HG03558 (cell line): ENCODE results near the gene PRRG3.
A peak's percentile ranks its signal among the peaks of the same experiment; 100 is the strongest.
"Not testable (repeated sequence)": the region's sequence is repeated elsewhere in the genome, so short reads cannot be mapped to it uniquely, and the experiment has no call there.

Experiments
- ATAC-seq: cut with Tn5 transposase; IDR thresholded peaks from one replicate; pipeline ENCODE4 v1.9.1; 2021; ENCODE audit warnings: moderate number of reproducible peaks; ENCODE audit not compliant: unreplicated experiment; ENCODE audit errors: extremely low read depth

Gene PRRG3

DNA sequence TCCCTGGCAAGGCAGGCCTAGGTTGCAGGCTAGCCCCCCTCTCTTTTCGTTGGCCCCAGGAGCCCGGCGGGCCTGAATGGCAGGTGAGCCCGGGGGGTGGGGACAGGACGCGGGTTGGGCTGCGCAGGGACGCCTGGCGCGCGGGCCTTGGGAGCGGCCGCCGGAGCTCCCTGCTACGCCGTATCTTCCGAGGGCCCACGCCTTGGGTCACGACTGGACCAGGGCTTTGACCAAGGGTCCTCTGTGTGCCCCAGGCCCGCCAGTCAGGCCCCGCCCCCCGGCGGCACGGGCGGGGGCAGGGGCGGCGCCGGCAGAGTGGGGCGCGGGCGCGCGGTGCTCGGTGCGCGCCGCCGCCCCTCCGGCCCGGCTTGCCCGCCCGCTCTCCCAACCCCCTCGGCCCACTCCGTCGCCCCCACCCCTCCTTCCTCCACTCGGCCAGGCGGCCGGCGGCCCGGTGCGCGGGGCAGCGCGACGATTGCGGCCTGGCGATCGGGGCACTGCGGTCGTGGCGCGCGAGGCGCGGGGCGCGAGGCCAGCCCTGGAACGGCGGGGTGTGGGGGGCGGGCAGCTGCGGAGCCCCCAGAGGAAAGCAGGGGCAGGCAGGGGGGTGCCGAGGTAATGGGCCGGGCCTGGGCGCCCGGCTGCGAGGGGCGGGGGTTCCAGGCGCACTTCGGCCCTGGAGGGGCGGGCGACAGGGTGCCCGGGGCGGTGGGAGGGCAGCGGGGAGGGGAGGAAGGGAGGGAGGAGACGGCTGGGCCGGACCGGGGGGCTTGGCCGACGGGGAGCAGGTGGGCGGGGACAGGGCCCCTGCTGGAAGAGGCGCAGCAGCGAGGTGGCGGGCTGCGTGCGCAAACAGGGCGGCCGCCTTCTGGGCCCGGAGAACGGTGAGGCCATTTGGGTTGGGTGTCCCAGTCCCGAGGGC lies at the start of gene PRRG3:
Gene PRRG3 (plus strand): TSS at position 798 of the 922 bp plus-strand sequence. CDS start 3,357 bp downstream, outside the sequence.
- ATAC-seq, result no peak

DNA sequence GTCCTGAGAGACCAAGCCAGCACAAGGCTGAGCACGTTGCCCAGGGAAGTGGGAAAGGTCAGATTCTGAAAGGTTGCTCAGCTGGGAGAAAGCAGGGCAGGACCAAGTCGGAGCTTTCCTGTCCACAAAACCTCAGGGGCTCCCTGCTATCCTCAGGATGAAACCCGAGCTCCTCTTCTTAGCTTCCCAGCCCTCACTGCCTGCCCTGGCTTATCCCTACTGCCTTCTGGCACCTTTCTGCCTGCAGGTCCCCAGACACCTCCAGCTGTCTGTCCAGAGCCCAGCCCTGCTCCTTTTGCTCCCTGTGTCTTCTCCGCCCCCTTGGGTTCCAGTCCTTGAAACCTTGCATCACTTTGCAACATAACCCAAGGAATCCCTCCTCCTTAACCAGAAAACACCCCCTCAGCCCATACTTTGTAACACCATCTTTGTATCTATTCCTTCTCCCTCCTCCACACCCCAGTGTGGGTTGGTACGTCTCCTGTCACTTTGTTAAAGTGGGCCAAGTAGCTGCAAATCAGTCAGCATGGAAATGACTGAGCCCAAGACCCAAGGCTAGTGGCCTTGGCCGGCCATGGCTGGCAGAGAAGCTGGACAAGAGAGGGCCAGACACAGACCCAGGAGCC lies 20.0 kb upstream of the PRRG3 start:
- ATAC-seq, result no peak

DNA sequence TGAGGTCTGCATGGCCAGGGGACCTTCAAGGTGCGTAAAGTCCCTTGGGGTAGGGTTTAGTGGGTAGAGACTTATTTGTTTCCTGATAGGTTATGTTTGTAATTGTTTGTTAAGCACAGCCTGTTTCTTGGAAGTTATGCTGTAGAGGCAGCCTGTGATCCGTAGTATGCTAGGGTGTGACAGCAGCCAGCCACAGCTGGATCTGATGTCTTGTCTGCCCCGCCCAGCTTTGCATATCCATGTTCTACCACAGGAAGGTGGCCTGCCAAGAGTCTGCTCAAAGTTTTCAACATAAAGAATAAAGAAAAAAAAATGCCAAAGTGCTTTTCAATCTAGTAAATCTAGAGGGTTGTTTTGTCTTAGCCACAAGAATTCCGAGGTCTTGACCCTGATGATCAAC lies 19.1 kb upstream of the PRRG3 start:
- no peak for ATAC-seq

GRCh38 chrX:151679798-151680402 lies 15.4 kb upstream of the PRRG3 start:
- ATAC-seq, result no peak

DNA sequence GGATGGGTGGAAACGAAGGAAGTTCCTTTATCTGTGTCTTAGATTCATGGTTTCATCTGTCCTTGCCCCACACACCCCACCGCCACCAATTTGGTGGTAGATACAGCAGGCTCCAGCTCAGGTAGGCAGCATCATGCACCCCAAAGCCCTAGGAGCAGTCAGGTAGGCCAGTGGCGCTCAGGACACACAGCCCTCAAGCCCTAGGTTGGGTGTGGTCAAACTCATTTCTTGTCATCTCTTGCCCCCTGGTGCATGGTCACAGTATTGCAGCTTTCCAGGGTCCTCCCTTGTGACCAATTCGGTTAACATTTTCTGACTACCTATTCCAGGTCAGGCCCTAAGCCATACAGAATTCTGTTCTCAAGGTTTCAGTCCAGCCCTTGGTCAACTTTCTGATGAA lies 14.5 kb upstream of the PRRG3 start:
- peak; percentile 79 for ATAC-seq

DNA sequence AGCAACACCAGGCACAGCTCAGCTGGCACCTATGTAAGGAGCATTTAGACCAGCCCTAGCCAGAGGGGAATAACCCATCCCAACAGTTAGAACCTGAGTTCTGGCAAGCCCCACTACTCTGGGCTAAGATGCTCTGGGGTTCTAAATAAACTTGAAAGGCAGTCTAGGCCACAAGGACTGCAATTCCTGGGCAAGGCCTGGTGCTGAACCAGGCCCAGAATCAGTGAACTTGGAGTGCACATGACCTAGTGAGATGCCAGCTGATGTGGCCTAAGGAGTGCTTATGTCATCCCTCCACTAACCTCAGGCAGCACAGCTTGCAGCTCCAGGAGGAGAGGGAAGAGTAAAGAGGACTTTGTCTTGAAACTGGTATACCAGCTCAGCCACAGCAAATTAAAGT lies 7.6 kb upstream of the PRRG3 start:
- ATAC-seq, result no peak

DNA sequence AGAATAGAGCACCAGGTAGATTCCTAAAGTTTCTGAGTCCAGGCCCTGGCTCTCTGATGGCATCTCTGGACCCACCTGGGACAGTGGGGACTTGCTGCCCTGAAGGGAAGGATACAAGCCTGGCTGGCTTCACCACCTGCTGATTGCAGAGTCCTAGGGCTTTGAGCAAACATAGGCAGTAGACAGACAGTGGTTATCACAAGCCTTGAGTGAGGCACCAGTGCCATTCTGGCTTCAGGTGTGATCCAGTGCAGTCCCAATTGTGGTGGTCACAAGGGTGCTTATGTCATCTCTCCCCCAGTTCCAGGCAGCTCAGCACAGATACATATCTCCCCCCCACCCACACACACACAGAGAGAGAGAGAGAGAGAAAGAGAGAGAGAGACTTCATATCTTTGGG lies 6.6 kb upstream of the PRRG3 start:
- ATAC-seq, result no peak

DNA sequence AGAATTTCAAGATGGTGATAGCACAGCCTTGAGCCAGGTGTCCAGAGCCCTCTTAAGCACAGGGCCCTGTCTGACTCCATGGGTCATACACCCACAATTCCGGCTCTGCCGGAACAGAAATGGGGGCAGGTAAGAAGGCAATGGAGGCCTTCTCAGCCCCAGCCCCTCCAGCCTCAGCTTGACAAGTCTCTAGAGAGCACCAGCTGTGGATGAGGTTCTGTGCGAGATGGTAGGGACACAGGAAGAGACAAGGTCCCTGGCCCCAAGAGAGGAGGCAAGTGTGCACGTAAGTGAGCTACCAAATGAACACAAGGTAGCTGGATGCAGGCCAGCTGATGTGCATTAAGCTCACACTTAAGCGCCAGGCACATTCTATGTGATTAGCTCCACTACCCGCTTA lies 2.4 kb upstream of the PRRG3 start:
- ATAC-seq, result no peak

GRCh38 chrX:151694121-151694520 lies 1.1 kb upstream of the PRRG3 start:
- ATAC-seq, result no peak

DNA sequence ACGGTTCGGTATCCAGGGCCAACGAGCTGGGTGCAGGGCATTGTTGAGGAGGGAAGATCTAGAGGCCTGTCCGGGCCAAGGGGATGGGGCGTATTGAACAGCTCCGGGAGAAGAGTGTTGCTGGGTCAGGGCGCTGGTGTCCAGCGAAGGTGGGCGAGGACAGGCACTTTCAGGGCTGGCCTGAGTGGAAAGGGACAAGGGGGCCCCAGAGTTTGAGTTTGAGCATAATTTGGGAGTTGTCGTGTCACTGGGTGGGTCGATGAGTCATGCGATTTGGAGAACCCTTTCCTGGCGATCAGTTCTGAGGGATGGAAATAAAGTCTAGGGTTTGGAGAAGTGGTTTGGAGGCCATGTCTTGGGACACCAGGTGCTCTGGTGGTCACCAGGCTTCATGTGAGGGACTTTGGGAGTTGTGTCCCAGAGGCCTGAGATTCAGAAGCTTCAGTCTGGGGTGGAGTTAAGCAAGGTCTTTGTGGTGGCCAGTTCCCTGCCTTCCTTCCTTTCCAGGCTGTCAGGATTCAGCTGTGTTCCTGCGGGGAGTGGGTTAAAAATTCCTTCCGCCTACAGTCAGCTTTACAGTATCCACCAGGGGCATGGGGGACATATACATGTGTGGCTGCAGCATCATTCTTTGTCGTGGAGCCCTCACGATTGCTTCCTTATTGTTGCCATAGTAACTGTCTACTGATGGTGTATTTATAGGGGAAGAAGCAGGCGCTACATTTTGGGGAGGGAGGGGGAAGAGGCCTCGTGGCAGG lies 504 bp downstream of the PRRG3 start:
- no peak for ATAC-seq

- ATAC-seq, result not testable (repeated sequence)
These were observed 1.8 kb downstream of the PRRG3 start for GRCh38 chrX:151697082-151697481.

DNA sequence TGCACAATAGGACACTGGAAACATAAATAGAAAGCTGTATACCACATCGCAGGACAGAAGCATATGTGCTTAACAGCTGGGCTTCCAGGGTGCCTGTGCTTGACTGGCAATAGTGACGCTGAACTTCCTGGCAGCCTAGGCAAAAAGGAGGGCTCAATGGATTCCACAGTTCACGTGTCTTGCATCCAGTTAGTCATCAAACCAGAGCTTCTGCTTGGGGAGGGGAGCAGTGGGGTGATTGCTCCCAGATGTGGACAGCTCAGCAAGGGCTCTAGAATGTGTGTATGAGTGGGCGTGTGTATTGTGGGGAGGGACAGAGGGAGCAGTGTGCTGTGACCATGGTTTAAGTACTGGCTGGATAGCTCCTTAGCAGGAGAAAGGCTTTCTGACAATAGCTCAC lies 2.3 kb downstream of the PRRG3 start:
- no peak for ATAC-seq

- ATAC-seq, result no peak
These were observed 3.2 kb downstream of the PRRG3 start for GRCh38 chrX:151698485-151698884.

GRCh38 chrX:151699746-151700145 lies 4.5 kb downstream of the PRRG3 start:
- ATAC-seq, result no peak

DNA sequence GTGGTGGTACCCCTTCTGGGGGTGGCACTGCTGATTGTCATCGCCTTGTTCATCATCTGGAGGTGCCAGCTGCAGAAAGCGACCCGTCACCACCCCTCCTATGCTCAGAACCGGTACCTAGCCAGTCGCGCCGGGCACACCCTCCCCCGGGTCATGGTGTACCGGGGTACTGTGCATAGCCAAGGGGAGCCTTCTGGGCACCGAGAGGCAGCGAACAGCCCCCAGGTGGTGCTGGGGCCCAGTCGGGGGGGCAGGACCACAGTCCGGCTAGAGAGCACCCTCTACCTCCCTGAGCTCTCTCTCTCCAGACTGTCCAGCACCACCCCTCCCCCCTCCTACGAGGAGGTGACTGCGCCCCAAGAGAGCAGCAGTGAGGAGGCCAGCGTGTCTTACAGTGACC lies 5.3 kb downstream of the PRRG3 start:
- no peak for ATAC-seq

GRCh38 chrX:151701071-151701470 lies 5.8 kb downstream of the PRRG3 start:
- ATAC-seq, result no peak

- no peak for ATAC-seq
These were observed 6.3 kb downstream of the PRRG3 start for GRCh38 chrX:151701531-151701930.

- no peak for ATAC-seq
These were observed 6.9 kb downstream of the PRRG3 start for GRCh38 chrX:151702026-151702714.

- ATAC-seq, result no peak
These were observed 7.6 kb downstream of the PRRG3 start for GRCh38 chrX:151702741-151703340.

DNA sequence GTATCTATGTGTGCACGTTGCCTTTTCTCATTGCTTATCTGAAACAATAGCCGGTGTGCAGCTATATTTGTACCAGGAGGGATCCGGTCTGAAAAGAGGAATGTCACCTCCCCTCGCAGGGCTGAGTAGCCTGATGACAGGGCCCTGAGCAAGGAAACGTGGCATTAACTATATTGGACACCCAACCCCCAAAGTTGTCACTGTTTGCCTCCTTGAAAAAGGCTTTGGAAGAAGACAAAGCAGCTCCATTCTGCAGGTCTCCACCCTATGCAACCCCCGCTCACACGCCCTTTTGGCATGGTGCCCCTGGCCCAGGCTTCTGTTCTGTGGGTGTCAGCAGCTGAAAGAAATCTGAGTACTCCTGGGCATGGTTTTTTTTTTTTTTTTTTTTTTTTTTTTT lies 8.2 kb downstream of the PRRG3 start:
- no peak for ATAC-seq
